ENCODE measurements around the gene BTNL9. TPM values are rescaled to one million over a fixed set of nuclear protein-coding genes. Genes with fewer than 3 reads are reported as not detected.
"Not testable (repeated sequence)": the region's sequence is repeated elsewhere in the genome, so short reads cannot be mapped to it uniquely, and the experiment has no call there.

The BTNL9 gene
- total and polyA plus RNA-seq, 2 of the 13 experiments (the other 11 are each of a cell fraction or from before 2014, with no cell fraction given): 0.13 TPM; not detected in 1

- no peak for TF ChIP-seq ZFP36 (IDR thresholded peaks at IDR 0.05; ENCODE audit: borderline replicate concordance, low read depth, low read length, partially characterized antibody)
- no peak for TF ChIP-seq ZNF777 (CRISPR knock-in tag; IDR thresholded peaks at IDR 0.05)
Measured at GRCh38 chr5:181100121-181100875, 60.2 kb downstream of the BTNL9 start (continued).

- DNase-seq (ENCODE audit: low spot score); FAIRE-seq; BruUV-seq (replicated peaks); in situ Hi-C loops (cut with HindIII; ENCODE audit: extremely low pct_ligation_motif_present, low pct_unique_long_range_greater_than_20kb); H3K4me2 ChIP-seq (ENCODE audit: low read depth, low read length); H3K4me1 ChIP-seq (ENCODE audit: insufficient read depth, low read length); intact Hi-C loops (cut with micrococcal nuclease; ENCODE audit: unreplicated experiment); H4K20me1 ChIP-seq (ENCODE audit: insufficient read depth, low read length); H3K79me2 ChIP-seq (ENCODE audit: insufficient read depth, low read length); ATAC-seq; H3K9ac ChIP-seq (ENCODE audit: insufficient read depth, low read depth, low read length); H2AFZ ChIP-seq (ENCODE audit: low read length); H3K9me3 ChIP-seq (ENCODE audit: low read length); H3K4me3 ChIP-seq (replicated peaks in 1 of 3; ENCODE audit: insufficient read depth in 1 of 3, low read depth in 2 of 3, low read length in 3 of 3); H3K27ac ChIP-seq (ENCODE audit: extremely low read length, insufficient read depth, low read length); POLR2A ChIA-PET; CTCF ChIA-PET (ENCODE audit: low intra/inter-chr PET ratio, low total read pairs); H3K36me3 ChIP-seq (replicated peaks in 1 of 2; ENCODE audit: control insufficient read depth in 1 of 2, insufficient read depth in 2 of 2, low read length in 2 of 2): not testable (repeated sequence)
- H3K27me3 ChIP-seq (ENCODE audit: control insufficient read depth in 1 of 2, insufficient read depth in 2 of 2, low read length in 2 of 2): peaks cover 2 to 18% of the 10 kb centered on the region in 2 experiments; a peak in 3 of 5 replicates
- no CpG with 5 or more reads among the region's 54 CpGs for WGBS (ENCODE audit: low lambda C conversion rate)
Measured at GRCh38 chr5:181101030-181101641, 61.1 kb downstream of the BTNL9 start.

GRCh38 chr5:181101930-181102674, 62.0 kb downstream of the BTNL9 start:
- H3K4me1 ChIP-seq (ENCODE audit: insufficient read depth, low read length); CTCF ChIA-PET (ENCODE audit: low intra/inter-chr PET ratio, low total read pairs); H3K36me3 ChIP-seq (replicated peaks in 1 of 2; ENCODE audit: control insufficient read depth in 1 of 2, insufficient read depth in 2 of 2, low read length in 2 of 2); in situ Hi-C loops (cut with HindIII; ENCODE audit: extremely low pct_ligation_motif_present, low pct_unique_long_range_greater_than_20kb); H3K79me2 ChIP-seq (ENCODE audit: insufficient read depth, low read length); DNase-seq (ENCODE audit: low spot score); BruUV-seq (replicated peaks); H4K20me1 ChIP-seq (ENCODE audit: insufficient read depth, low read length); H3K27ac ChIP-seq (ENCODE audit: extremely low read length, insufficient read depth, low read length); H2AFZ ChIP-seq (ENCODE audit: low read length); POLR2A ChIA-PET; H3K4me2 ChIP-seq (ENCODE audit: low read depth, low read length); ATAC-seq; H3K9ac ChIP-seq (ENCODE audit: insufficient read depth, low read depth, low read length); H3K9me3 ChIP-seq (ENCODE audit: low read length); H3K4me3 ChIP-seq (replicated peaks in 1 of 3; ENCODE audit: insufficient read depth in 1 of 3, low read depth in 2 of 3, low read length in 3 of 3); intact Hi-C loops (cut with micrococcal nuclease; ENCODE audit: unreplicated experiment): not testable (repeated sequence)
- FAIRE-seq: peak; percentile 44
- peaks cover 2 to 23% of the 10 kb centered on the region in 2 experiments; a peak in 4 of 5 replicates for H3K27me3 ChIP-seq (ENCODE audit: control insufficient read depth in 1 of 2, insufficient read depth in 2 of 2, low read length in 2 of 2)
- no CpG with 5 or more reads among the region's 30 CpGs for WGBS (ENCODE audit: low lambda C conversion rate)

GRCh38 chr5:181104259-181104568, 64.1 kb downstream of the BTNL9 start:
- H3K27ac ChIP-seq (ENCODE audit: extremely low read length, insufficient read depth, low read length); H3K4me1 ChIP-seq (ENCODE audit: insufficient read depth, low read length); H3K4me3 ChIP-seq (replicated peaks in 1 of 3; ENCODE audit: insufficient read depth in 1 of 3, low read depth in 2 of 3, low read length in 3 of 3); H4K20me1 ChIP-seq (ENCODE audit: insufficient read depth, low read length); H3K9me3 ChIP-seq (ENCODE audit: low read length); H2AFZ ChIP-seq (ENCODE audit: low read length); H3K9ac ChIP-seq (ENCODE audit: insufficient read depth, low read depth, low read length); H3K4me2 ChIP-seq (ENCODE audit: low read depth, low read length); in situ Hi-C loops (cut with HindIII; ENCODE audit: extremely low pct_ligation_motif_present, low pct_unique_long_range_greater_than_20kb); intact Hi-C loops (cut with micrococcal nuclease; ENCODE audit: unreplicated experiment); FAIRE-seq; DNase-seq (ENCODE audit: low spot score); CTCF ChIA-PET (ENCODE audit: low intra/inter-chr PET ratio, low total read pairs); ATAC-seq; H3K79me2 ChIP-seq (ENCODE audit: insufficient read depth, low read length); BruUV-seq (replicated peaks); POLR2A ChIA-PET; H3K36me3 ChIP-seq (replicated peaks in 1 of 2; ENCODE audit: control insufficient read depth in 1 of 2, insufficient read depth in 2 of 2, low read length in 2 of 2): not testable (repeated sequence)
- H3K27me3 ChIP-seq (ENCODE audit: control insufficient read depth in 1 of 2, insufficient read depth in 2 of 2, low read length in 2 of 2): peaks cover under 1 to 30% of the 10 kb centered on the region in 2 experiments; a peak in 4 of 5 replicates
- 2% methylated on average over 5 of the region's 5 CpGs for WGBS (ENCODE audit: low lambda C conversion rate)
